AG10803 (cell line): Measurements from ENCODE around the gene LRRC45.

Experiments used
- DNase-seq: peaks from one replicate; pipeline ENCODE4 v3.0.0; 2010; ENCODE audit warnings: low read depth
- H3K4me3 ChIP-seq: 2 replicates; pipeline ENCODE4 v1.5.1; 2011; ENCODE audit warnings: mild to moderate bottlenecking, low read length, control low read depth
- TF ChIP-seq, protein P1 (sequence below): conservative IDR thresholded peaks from 2 replicates; pipeline ENCODE4 v1.5.1; 2011; ENCODE audit warnings: mild to moderate bottlenecking, low read length, control low read depth, inconsistent platforms

The LRRC45 gene

DNA sequence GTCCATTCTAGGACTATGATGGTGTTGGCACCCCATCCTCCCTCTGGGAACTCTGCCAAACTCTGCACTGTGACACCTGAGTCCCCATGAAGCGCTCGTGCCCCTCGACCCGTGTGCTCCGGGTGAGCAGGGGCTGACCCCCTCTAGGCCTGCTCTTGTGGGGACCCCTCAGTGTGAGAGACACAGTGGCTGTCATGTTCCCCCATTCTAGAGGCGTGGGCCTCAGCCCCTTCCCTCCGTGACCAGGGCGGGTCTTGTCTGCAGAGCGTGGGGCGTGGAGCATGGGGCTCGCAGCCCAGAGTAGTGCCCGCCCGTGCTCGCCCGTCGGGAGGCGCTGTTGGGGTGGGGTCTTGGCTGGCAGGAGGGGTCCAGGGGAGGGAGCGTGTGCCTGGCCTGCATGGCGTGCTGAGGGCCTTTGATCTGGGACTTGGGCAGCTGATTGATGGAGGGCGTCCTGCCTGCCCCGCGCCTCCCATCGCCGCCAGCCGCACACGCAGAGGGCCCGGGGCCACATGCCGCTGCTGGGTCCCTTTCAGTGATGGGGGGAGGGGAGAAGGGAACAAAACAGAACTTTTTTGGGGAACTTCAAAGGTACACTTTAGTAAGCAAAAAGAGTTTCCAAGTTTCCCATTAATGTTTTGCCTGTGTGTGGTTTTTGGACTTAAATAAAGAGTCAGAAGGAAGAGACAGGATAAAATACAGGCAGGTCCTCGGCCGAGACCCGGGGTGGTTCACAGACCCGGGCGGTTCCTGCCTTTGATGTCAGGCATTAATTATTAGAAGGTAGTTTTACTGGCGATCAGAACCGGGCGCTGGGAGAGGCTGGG, 22.9 kb upstream of the LRRC45 start:
- TF ChIP-seq, protein P1, sequence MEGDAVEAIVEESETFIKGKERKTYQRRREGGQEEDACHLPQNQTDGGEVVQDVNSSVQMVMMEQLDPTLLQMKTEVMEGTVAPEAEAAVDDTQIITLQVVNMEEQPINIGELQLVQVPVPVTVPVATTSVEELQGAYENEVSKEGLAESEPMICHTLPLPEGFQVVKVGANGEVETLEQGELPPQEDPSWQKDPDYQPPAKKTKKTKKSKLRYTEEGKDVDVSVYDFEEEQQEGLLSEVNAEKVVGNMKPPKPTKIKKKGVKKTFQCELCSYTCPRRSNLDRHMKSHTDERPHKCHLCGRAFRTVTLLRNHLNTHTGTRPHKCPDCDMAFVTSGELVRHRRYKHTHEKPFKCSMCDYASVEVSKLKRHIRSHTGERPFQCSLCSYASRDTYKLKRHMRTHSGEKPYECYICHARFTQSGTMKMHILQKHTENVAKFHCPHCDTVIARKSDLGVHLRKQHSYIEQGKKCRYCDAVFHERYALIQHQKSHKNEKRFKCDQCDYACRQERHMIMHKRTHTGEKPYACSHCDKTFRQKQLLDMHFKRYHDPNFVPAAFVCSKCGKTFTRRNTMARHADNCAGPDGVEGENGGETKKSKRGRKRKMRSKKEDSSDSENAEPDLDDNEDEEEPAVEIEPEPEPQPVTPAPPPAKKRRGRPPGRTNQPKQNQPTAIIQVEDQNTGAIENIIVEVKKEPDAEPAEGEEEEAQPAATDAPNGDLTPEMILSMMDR: no peak
- DNase-seq: no peak

DNA sequence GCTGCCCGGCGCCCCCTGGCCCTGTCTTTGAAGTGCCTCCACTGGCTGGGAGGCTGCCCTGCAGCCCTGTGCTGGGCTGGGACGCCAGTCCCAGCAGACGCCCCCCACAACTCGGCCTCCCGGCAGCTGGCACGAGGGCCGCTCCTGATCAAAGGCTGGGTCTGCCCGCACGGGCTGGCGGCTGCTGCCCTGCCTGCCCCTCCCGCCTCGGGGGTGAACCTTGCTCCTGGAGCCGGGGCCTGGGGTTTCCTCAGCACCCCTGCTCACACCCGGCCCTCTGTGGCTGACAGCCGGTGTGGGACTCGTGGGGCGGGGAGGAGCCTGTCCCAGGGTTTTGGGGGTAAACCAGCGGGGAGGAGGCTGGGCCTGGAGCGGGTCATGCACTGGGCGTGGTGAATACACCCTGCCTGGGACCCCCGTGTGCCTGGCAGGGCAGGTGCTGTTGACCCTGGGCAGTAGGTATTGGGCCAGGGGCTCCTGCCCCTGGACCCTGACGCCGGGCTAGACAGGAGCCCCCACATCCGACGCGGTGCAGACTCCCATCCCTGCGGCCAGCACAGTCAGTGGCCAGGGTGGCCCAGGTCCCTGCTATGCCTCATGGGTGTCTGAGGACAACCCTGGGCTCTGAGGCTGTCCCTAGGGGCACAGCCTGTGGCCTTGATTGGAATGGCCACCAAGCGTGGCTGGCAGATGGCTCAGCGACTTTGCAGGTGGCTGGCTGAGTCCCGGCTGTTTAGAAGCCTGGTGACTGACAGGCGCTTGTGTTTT, 22.1 kb upstream of the LRRC45 start:
- no peak overlapping the region for H3K4me3 ChIP-seq
- DNase-seq: no peak
- TF ChIP-seq, protein P1: no peak

More for the DNA sequence above, 22.9 kb upstream of the LRRC45 start:
- no peak overlapping the region for H3K4me3 ChIP-seq

DNA sequence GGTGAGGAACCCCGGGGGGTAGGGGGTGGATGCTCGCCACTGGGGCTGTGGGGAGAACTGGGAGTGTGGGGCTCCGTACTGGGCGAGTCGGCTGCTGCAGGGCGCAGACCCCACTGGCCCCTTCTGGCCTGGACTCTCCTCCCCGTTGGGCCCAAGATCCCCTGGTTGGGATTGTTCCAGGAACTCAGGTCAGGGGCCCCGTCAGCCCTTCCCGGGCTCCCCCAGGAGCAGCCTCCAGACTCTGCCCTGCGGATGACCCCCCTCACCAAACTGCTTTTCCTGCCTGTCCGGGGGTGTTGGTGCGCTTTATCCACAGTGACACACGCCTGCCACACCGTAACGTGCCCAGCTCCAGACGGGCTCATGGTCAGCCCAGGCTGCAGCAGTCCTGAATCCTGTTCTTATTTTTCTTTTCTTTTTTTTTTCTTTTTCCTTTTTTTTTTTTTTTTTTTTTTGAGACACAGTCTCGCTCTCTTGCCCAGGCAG, 21.5 kb upstream of the LRRC45 start:
- DNase-seq: no peak
- TF ChIP-seq, protein P1: no peak
- no peak overlapping the region for H3K4me3 ChIP-seq

DNA sequence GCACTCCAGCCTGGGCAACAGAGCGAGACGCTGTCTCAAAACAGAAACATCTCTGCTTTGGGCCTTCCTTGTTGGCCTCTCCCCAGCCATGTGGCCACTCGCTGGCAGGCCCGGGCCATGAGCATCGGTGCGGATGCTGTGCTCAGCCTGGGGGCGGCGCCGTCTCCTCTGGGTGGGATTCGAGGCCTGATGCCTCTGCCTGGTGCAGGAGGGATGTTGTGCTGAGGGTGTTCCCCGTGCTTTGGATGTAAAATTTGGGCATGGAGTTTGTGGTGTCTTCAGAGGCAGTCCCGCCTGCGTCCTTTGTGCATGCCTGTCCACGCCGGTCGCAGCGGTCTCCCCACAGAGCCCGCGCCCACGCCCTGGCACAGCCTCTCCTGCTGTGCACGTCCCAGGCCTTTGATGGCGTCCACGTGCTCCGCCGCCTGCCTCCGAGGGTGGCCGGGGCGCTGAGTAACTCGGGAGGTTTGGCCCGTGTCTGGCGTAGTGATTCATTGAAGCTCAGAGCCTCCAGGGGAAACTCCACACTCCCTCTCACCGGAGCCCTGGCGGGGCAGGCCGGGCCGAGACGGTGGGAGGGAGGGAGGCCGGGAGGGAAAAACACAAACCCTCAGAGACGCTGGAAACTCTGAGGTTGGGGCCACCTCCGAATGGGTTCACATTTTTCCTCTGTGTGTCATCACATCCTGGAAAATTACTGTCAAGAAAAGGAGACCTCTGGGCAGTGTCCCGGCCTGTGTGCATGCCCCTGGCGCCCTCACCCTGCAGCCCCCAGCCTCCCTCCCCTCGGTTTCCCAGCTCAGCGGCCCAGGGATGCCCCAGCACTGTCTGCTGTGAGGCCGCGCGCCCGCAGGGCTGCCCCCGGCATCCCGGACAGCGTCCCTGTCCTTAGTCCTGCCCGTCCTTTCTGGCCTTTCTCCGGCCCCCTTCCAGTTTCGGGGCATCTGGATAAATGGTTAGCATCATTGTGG, 19.4 kb upstream of the LRRC45 start:
- TF ChIP-seq, protein P1: no peak
- H3K4me3 ChIP-seq: no peak overlapping the region
- DNase-seq: peak; percentile 93

DNA sequence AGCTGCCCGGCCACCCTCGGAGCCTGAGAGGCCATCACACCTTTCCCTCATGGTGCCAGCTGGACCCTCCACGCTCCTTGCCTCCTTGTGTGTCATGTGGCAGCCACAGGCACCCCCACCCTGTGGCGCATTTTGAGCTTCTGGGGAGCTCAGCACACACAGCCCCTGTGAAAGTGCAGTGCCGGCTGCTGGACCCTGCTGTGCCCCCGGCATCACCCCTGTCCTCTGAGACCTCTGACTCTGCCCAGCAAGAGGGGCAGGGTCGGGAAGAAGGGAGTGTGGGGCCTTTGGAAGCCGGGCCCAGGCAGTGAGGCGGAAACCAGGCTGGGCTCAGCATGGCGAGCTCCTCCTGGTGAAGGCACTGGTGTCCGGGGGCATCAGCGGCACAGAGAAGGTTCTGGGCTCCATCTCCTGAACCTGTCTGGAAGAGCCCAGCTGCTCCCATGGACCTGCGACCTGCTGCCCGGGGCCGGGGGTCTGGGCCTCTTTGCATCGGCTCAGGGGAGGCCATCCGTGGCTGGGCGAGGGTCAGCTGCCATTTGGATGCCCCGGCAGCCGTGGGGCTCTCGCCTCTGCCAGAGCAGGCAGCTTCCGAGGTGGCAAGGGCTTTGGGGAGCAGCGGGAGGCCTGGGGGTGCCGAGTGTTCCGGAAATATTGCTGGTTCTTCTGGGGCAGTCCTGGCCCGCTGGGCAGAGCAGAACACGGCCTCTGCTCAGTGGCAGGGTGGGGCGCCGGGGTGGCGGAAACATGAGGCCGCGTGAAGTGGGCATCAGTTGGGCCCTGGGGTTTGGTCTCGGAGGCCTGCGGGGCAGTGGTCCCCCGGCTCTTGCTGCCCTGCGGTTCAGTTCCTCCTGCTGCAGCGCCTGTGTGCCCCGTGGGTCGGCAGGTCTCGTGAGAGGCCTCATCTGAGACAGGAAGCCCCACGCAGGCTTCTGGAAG, 18.3 kb upstream of the LRRC45 start:
- no peak overlapping the region for H3K4me3 ChIP-seq
- no peak for DNase-seq
- TF ChIP-seq, protein P1: no peak
